ENCODE data around the gene USP31.

The USP31 gene

GRCh38 chr16:23149267-23149992 lies at the start of gene USP31:
USP31 (minus strand) TSS chr16:23149452; CDS start chr16:23149270, 182 bp downstream.
- TF ChIP-seq POLR2A (IDR thresholded peaks at IDR 0.05; ENCODE audit: low read depth, low read length) = peak; percentile 54
- DNase-seq (ENCODE audit: insufficient read length, low spot score) (peak; percentile 81), FAIRE-seq (no peak)

- no peak for DNase-seq (ENCODE audit: insufficient read length, low spot score)
- FAIRE-seq = no peak
- no peak for TF ChIP-seq POLR2A (IDR thresholded peaks at IDR 0.05; ENCODE audit: low read depth, low read length)
Observed at GRCh38 chr16:23196539-23196938, 47.3 kb upstream of the USP31 start.

- no peak for TF ChIP-seq POLR2A (IDR thresholded peaks at IDR 0.05; ENCODE audit: low read depth, low read length)
- FAIRE-seq (no peak), DNase-seq (ENCODE audit: insufficient read length, low spot score) (no peak)
Observed at GRCh38 chr16:23195366-23195978, 46.2 kb upstream of the USP31 start.

- no peak for TF ChIP-seq POLR2A (IDR thresholded peaks at IDR 0.05; ENCODE audit: low read depth, low read length)
- FAIRE-seq (no peak), DNase-seq (ENCODE audit: insufficient read length, low spot score) (no peak)
Observed at GRCh38 chr16:23194497-23195221, 45.4 kb upstream of the USP31 start.

GRCh38 chr16:23188911-23189310 lies 39.7 kb upstream of the USP31 start:
- DNase-seq (ENCODE audit: insufficient read length, low spot score) = no peak
- TF ChIP-seq POLR2A (IDR thresholded peaks at IDR 0.05; ENCODE audit: low read depth, low read length) = no peak
- FAIRE-seq = no peak

- FAIRE-seq (no peak), DNase-seq (ENCODE audit: insufficient read length, low spot score) (no peak)
- TF ChIP-seq POLR2A (IDR thresholded peaks at IDR 0.05; ENCODE audit: low read depth, low read length) = no peak
Observed at GRCh38 chr16:23187341-23187740, 38.1 kb upstream of the USP31 start.

GRCh38 chr16:23186171-23186570 lies 36.9 kb upstream of the USP31 start:
- no peak for TF ChIP-seq POLR2A (IDR thresholded peaks at IDR 0.05; ENCODE audit: low read depth, low read length)
- FAIRE-seq (no peak), DNase-seq (ENCODE audit: insufficient read length, low spot score) (no peak)

GRCh38 chr16:23185656-23186055 lies 36.4 kb upstream of the USP31 start:
- DNase-seq (ENCODE audit: insufficient read length, low spot score) = no peak
- TF ChIP-seq POLR2A (IDR thresholded peaks at IDR 0.05; ENCODE audit: low read depth, low read length) = no peak
- FAIRE-seq = no peak

- DNase-seq (ENCODE audit: insufficient read length, low spot score) (no peak), FAIRE-seq (no peak)
- TF ChIP-seq POLR2A (IDR thresholded peaks at IDR 0.05; ENCODE audit: low read depth, low read length) = no peak
Observed at GRCh38 chr16:23183543-23183862, 34.3 kb upstream of the USP31 start.

- FAIRE-seq = no peak
- DNase-seq (ENCODE audit: insufficient read length, low spot score) = no peak
- no peak for TF ChIP-seq POLR2A (IDR thresholded peaks at IDR 0.05; ENCODE audit: low read depth, low read length)
Observed at GRCh38 chr16:23182679-23183542, 33.7 kb upstream of the USP31 start, which contains the start of gene SCNN1G. SCNN1G (plus strand) TSS chr16:23182745; CDS start chr16:23186272, 3,527 bp downstream.

GRCh38 chr16:23182206-23182678 lies 33.0 kb upstream of the USP31 start:
- FAIRE-seq (no peak), DNase-seq (ENCODE audit: insufficient read length, low spot score) (no peak)
- no peak for TF ChIP-seq POLR2A (IDR thresholded peaks at IDR 0.05; ENCODE audit: low read depth, low read length)

GRCh38 chr16:23181506-23181905 lies 32.3 kb upstream of the USP31 start:
- DNase-seq (ENCODE audit: insufficient read length, low spot score) = no peak

GRCh38 chr16:23175651-23176050 lies 26.4 kb upstream of the USP31 start:
- FAIRE-seq (no peak), DNase-seq (ENCODE audit: insufficient read length, low spot score) (no peak)
- TF ChIP-seq POLR2A (IDR thresholded peaks at IDR 0.05; ENCODE audit: low read depth, low read length) = no peak

More at GRCh38 chr16:23181506-23181905, 32.3 kb upstream of the USP31 start:
- TF ChIP-seq POLR2A (IDR thresholded peaks at IDR 0.05; ENCODE audit: low read depth, low read length) = no peak
- no peak for FAIRE-seq

Data from H54 (cell line).